Uterus (tissue), 2 donors: ENCODE data around the gene BMS1.

ENCODE experiments used
- POLR2A ChIP-seq, 2 donors: fragments of 450-650 bp; IDR thresholded peaks; one replicate each; pipeline ENCODE4 v1.6.1; 2016; ENCODE audit warnings: antibody characterized with exemption in 2 of 2, mild to moderate bottlenecking in 1 of 2, moderate library complexity in 1 of 2
- TF ChIP-seq, protein P1 (sequence below), 4 experiments: fragments of 200-600 bp in 2 of 4; fragments of 450-650 bp in 2 of 4; sonication (generic) in 2 of 4; IDR thresholded peaks; one replicate each; pipeline ENCODE4 v1.5.1; 2016 to 2019; ENCODE audit warnings: antibody characterized with exemption in 4 of 4, mild to moderate bottlenecking in 2 of 4, moderate library complexity in 1 of 4

DNA sequence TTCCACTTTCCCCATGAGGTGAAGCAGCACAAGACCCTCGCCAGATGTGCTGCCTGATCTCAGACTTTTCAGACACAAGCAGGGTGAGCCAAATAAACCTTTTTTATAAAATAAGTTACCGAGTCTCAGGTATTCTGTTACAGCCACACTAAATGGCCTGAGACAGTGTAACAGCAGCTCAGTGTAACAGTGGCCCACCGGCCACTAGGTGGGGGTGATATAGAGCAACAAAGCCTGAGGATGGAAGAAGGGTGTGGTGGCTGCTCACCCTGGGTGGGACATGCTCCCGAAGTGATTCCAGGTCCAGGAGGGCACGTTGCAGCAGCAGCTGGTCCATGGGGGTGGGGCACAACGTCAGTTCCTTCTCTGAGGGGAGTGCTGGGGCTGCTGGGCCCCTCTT is 44.6 kb downstream of the BMS1 start:
- TF ChIP-seq, protein P1, sequence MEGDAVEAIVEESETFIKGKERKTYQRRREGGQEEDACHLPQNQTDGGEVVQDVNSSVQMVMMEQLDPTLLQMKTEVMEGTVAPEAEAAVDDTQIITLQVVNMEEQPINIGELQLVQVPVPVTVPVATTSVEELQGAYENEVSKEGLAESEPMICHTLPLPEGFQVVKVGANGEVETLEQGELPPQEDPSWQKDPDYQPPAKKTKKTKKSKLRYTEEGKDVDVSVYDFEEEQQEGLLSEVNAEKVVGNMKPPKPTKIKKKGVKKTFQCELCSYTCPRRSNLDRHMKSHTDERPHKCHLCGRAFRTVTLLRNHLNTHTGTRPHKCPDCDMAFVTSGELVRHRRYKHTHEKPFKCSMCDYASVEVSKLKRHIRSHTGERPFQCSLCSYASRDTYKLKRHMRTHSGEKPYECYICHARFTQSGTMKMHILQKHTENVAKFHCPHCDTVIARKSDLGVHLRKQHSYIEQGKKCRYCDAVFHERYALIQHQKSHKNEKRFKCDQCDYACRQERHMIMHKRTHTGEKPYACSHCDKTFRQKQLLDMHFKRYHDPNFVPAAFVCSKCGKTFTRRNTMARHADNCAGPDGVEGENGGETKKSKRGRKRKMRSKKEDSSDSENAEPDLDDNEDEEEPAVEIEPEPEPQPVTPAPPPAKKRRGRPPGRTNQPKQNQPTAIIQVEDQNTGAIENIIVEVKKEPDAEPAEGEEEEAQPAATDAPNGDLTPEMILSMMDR (IDR thresholded peaks at IDR 0.05), result no peak
- TF ChIP-seq POLR2A (IDR thresholded peaks at IDR 0.05), result no peak
